H9 (cell line): Measurements from ENCODE around the gene SLC25A17. TPM values are rescaled to one million over a fixed set of nuclear protein-coding genes. Genes with fewer than 3 reads are reported as not detected.

Experiments
- DNase-seq: peaks from one replicate; pipeline ENCODE4 v3.0.0-alpha.2; 2017
- H2AFZ ChIP-seq: one replicate; pipeline ENCODE4 v1.6.1; 2013; ENCODE audit warnings: mild to moderate bottlenecking, low read length, control low read depth, moderate library complexity
- H2AK5ac ChIP-seq: 2 replicates; pipeline ENCODE4 v1.6.1; 2013; ENCODE audit warnings: low read length, control low read depth, mixed read lengths; ENCODE audit not compliant: insufficient read length
- H2BK120ac ChIP-seq: one replicate; pipeline ENCODE4 v1.6.1; 2013; ENCODE audit warnings: low read depth, mild to moderate bottlenecking, low read length, control low read depth, inconsistent platforms; ENCODE audit not compliant: poor library complexity, severe bottlenecking
- H2BK12ac ChIP-seq: 2 replicates; pipeline ENCODE4 v1.6.1; 2013; ENCODE audit warnings: low read length, control low read depth, mixed read lengths, low read depth; ENCODE audit not compliant: insufficient read length
- H2BK15ac ChIP-seq: 2 replicates; pipeline ENCODE4 v1.6.1; 2013; ENCODE audit warnings: low read depth, low read length, control low read depth
- H2BK20ac ChIP-seq: one replicate; pipeline ENCODE4 v1.6.1; 2013; ENCODE audit warnings: low read depth, mild to moderate bottlenecking, low read length, control low read depth, inconsistent platforms; ENCODE audit not compliant: poor library complexity, severe bottlenecking
- H2BK5ac ChIP-seq: 2 replicates; pipeline ENCODE4 v1.6.1; 2013; ENCODE audit warnings: low read length, control low read depth, mixed read lengths; ENCODE audit not compliant: insufficient read length
- H3K14ac ChIP-seq: 2 replicates; pipeline ENCODE4 v1.6.1; 2013; ENCODE audit warnings: low read length, control low read depth; ENCODE audit not compliant: insufficient read depth
- H3K18ac ChIP-seq: 2 replicates; pipeline ENCODE4 v1.6.1; 2013; ENCODE audit warnings: low read depth, mild to moderate bottlenecking, mixed read lengths, low read length, control low read depth; ENCODE audit not compliant: insufficient read length
- H3K23ac ChIP-seq: 2 replicates; pipeline ENCODE4 v1.6.1; 2013; ENCODE audit warnings: low read length, control low read depth, mixed read lengths, low read depth; ENCODE audit not compliant: insufficient read length
- H3K23me2 ChIP-seq: 2 replicates; pipeline ENCODE4 v1.6.1; 2013; ENCODE audit warnings: low read depth, mild to moderate bottlenecking, mixed read lengths, low read length, control low read depth; ENCODE audit not compliant: insufficient read length, poor library complexity, severe bottlenecking
- H3K27ac ChIP-seq: 2 replicates; pipeline ENCODE4 v1.5.1; 2013; ENCODE audit warnings: low read length, control low read depth, mixed read lengths, low read depth; ENCODE audit not compliant: insufficient read length
- H3K27me3 ChIP-seq: 2 replicates; pipeline ENCODE4 v1.6.1; 2013; ENCODE audit warnings: low read length, control low read depth, inconsistent platforms; ENCODE audit not compliant: insufficient read depth
- H3K4ac ChIP-seq: 2 replicates; pipeline ENCODE4 v1.6.1; 2013; ENCODE audit warnings: low read depth, mild to moderate bottlenecking, control low read depth, inconsistent platforms, low read length, moderate library complexity
- H3K4me1 ChIP-seq: 2 replicates; pipeline ENCODE4 v1.6.1; 2013; ENCODE audit warnings: low read length, control low read depth, inconsistent platforms; ENCODE audit not compliant: insufficient read depth
- H3K4me2 ChIP-seq: 2 replicates; pipeline ENCODE4 v1.6.1; 2013; ENCODE audit warnings: low read length, control low read depth, mixed read lengths; ENCODE audit not compliant: insufficient read length, insufficient read depth
- H3K56ac ChIP-seq: 2 replicates; pipeline ENCODE4 v1.6.1; 2013; ENCODE audit warnings: low read depth, mild to moderate bottlenecking, mixed read lengths, low read length, control low read depth; ENCODE audit not compliant: insufficient read length
- H3K79me1 ChIP-seq: 2 replicates; pipeline ENCODE4 v1.6.1; 2013; ENCODE audit warnings: low read depth, mild to moderate bottlenecking, moderate library complexity, low read length, control low read depth, inconsistent platforms; ENCODE audit not compliant: insufficient read depth, poor library complexity, severe bottlenecking
- H3K79me2 ChIP-seq: 2 replicates; pipeline ENCODE4 v1.6.1; 2013; ENCODE audit warnings: low read length, control low read depth, inconsistent platforms; ENCODE audit not compliant: insufficient read depth
- H3K9ac ChIP-seq: 2 replicates; pipeline ENCODE4 v1.6.1; 2013; ENCODE audit warnings: low read length, control low read depth, mixed read lengths; ENCODE audit not compliant: insufficient read length; ENCODE audit errors: extremely low read depth
- H3K9me3 ChIP-seq: one replicate; pipeline ENCODE4 v1.6.1; 2013; ENCODE audit warnings: low read depth, low read length, inconsistent platforms; ENCODE audit not compliant: control insufficient read depth
- H3T11ph ChIP-seq: one replicate; pipeline ENCODE4 v1.6.1; 2013; ENCODE audit warnings: mild to moderate bottlenecking, low read length, control low read depth, inconsistent platforms
- H4K20me1 ChIP-seq: one replicate; pipeline ENCODE4 v1.6.1; 2013; ENCODE audit not compliant: control insufficient read depth, insufficient read length, insufficient read depth
- H4K5ac ChIP-seq: 2 replicates; pipeline ENCODE4 v1.6.1; 2013; ENCODE audit warnings: low read depth, mild to moderate bottlenecking, mixed read lengths, low read length, control low read depth; ENCODE audit not compliant: insufficient read length
- H4K8ac ChIP-seq: replicated peaks from 2 replicates; pipeline ENCODE4 v1.6.1; 2013; ENCODE audit warnings: low read length, control low read depth, mixed read lengths, low read depth; ENCODE audit not compliant: insufficient read length
- H4K91ac ChIP-seq: 2 replicates; pipeline ENCODE4 v1.6.1; 2013; ENCODE audit warnings: low read depth, mild to moderate bottlenecking, moderate library complexity, mixed read lengths, low read length, control low read depth; ENCODE audit not compliant: insufficient read length
- H3K27ac Mint-ChIP-seq, 3 experiments: 2 replicates in 2 of 3; 3 replicates in 1 of 3; pipeline ENCODE4 v1.8.0; 2020 to 2021; ENCODE audit warnings: mixed read lengths in 3 of 3, mild to moderate bottlenecking in 1 of 3, moderate library complexity in 1 of 3
- H3K27me3 Mint-ChIP-seq: 2 replicates; pipeline ENCODE4 v1.8.0; 2021; ENCODE audit warnings: low read depth, mild to moderate bottlenecking, moderate library complexity, mixed read lengths
- H3K36me3 Mint-ChIP-seq, 3 experiments: 2 replicates in 2 of 3; 3 replicates in 1 of 3; pipeline ENCODE4 v1.8.0; 2020 to 2021; ENCODE audit warnings: low read depth in 3 of 3, mixed read lengths in 3 of 3; ENCODE audit not compliant: insufficient read depth in 1 of 3
- H3K4me1 Mint-ChIP-seq, 2 experiments: 2 replicates each; pipeline ENCODE4 v1.8.0; 2020; ENCODE audit warnings: mixed read lengths in 2 of 2
- H3K4me3 Mint-ChIP-seq, 2 experiments: 2 replicates in 1 of 2; 3 replicates in 1 of 2; pipeline ENCODE4 v1.8.0; 2020 to 2021; ENCODE audit warnings: mild to moderate bottlenecking in 2 of 2, mixed read lengths in 2 of 2, moderate library complexity in 1 of 2
- H3K9me3 Mint-ChIP-seq, 2 experiments: 2 replicates in 1 of 2; 3 replicates in 1 of 2; pipeline ENCODE4 v1.8.0; 2020; ENCODE audit warnings: mild to moderate bottlenecking in 2 of 2, mixed read lengths in 2 of 2, moderate library complexity in 1 of 2
- WGBS: extraction: QIAGEN DNeasy Blood & Tissue Kit; methylation state at CpG from one replicate; pipeline ENCODE4 v1.1.7; 2013; ENCODE audit warnings: missing lambda C conversion rate, low lambda C conversion rate, mixed read lengths; ENCODE audit not compliant: insufficient read length; ENCODE audit errors: extremely low coverage; 5-methylcytosine and 5-hydroxymethylcytosine counted together
- total RNA-seq: library from RNA; stranded (reverse); gene quantifications from 2 replicates; pipeline ENCODE4 v1.2.1, GENCODE V29; 2021
- TF ChIP-seq, protein P1 (sequence below): fragments of 200-600 bp; sonication (generic); conservative IDR thresholded peaks from 3 replicates; pipeline ENCODE4 v1.8.0; 2021; ENCODE audit warnings: antibody characterized with exemption, mild to moderate bottlenecking

The SLC25A17 gene
- total RNA-seq, 1 experiment from 2014 or later = 26.5 TPM

DNA sequence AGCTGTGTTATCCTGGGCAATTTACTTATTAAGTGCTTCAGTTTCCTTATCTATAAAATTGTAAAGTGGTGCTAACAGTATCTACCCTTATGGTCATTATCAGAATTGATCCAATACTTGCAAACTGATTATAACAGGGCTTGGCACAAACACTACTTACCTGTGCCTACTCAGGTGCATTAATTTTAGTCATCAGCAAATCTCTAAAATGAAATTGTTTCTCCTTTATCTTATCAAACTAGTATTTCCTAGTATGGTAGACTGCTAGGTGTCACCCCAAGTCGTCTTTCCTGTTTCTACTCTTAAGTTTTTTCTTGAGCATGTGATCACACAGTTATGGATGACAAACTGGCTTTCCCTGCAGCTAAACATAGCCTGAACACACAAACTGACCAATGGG, 4.3 kb upstream of the SLC25A17 start:
- no peak overlapping the region for H4K5ac ChIP-seq

More for the DNA sequence above, 4.3 kb upstream of the SLC25A17 start:
- Mint-ChIP-seq H3K4me1 (peaks cover 22 to 33% of the 10 kb centered on the region in 2 experiments), H3K27ac (no peak overlapping the region; a peak in 1 of 7 replicates), H3K27me3 (no peaks in the 10 kb centered on the region; the same call in 1 of the 2 replicates), H3K36me3 (peaks cover 16 to 29% (median 24%) of the 10 kb centered on the region in 3 experiments; a peak in 6 of 7 replicates), H3K9me3 (no peaks in the 10 kb centered on the region), H3K4me3 (no peak overlapping the region)
- Histone ChIP-seq H3K23ac (no peak overlapping the region), H4K8ac (no peak overlapping the region), H3K9ac (no peak overlapping the region), H3K4me1 (peaks cover 3% of the 10 kb centered on the region; the same call in 1 of the 2 replicates), H3K56ac (no peak overlapping the region), H2BK15ac (no peak overlapping the region), H2BK20ac (no peak overlapping the region), H3K9me3 (no peaks in the 10 kb centered on the region), H3K14ac (no peak overlapping the region), H2BK12ac (no peak overlapping the region), H3K4ac (no peak overlapping the region), H3K27me3 (no peaks in the 10 kb centered on the region), H3K79me1 (peaks cover under 1% of the 10 kb centered on the region), H3K4me2 (no peak overlapping the region), H4K91ac (no peak overlapping the region), H2AK5ac (no peak overlapping the region), H3T11ph (no peak overlapping the region), H2BK120ac (no peak overlapping the region), H2AFZ (no peak overlapping the region), H2BK5ac (no peak overlapping the region), H3K27ac (no peak overlapping the region), H3K23me2 (peaks cover 10% of the 10 kb centered on the region), H3K18ac (no peak overlapping the region), H4K20me1 (no peaks in the 10 kb centered on the region), H3K79me2 (no peaks in the 10 kb centered on the region; the same call in 1 of the 2 replicates)
- TF ChIP-seq, protein P1, sequence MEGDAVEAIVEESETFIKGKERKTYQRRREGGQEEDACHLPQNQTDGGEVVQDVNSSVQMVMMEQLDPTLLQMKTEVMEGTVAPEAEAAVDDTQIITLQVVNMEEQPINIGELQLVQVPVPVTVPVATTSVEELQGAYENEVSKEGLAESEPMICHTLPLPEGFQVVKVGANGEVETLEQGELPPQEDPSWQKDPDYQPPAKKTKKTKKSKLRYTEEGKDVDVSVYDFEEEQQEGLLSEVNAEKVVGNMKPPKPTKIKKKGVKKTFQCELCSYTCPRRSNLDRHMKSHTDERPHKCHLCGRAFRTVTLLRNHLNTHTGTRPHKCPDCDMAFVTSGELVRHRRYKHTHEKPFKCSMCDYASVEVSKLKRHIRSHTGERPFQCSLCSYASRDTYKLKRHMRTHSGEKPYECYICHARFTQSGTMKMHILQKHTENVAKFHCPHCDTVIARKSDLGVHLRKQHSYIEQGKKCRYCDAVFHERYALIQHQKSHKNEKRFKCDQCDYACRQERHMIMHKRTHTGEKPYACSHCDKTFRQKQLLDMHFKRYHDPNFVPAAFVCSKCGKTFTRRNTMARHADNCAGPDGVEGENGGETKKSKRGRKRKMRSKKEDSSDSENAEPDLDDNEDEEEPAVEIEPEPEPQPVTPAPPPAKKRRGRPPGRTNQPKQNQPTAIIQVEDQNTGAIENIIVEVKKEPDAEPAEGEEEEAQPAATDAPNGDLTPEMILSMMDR = no peak
- WGBS = no CpG with 5 or more reads among the region's 1 CpG
- no peak for DNase-seq
